ENCODE measurements around the gene ATF6.

The ATF6 gene

GRCh38 chr1:161910604-161911003 is 144.5 kb downstream of the ATF6 start:
- TF ChIP-seq POLR2AphosphoS5 (IDR thresholded peaks at IDR 0.05; ENCODE audit: borderline replicate concordance, low read depth, low read length) (no peak), FOXP2 (optimal IDR thresholded peaks at IDR 0.05; ENCODE audit: control extremely low read depth, extremely low read length, insufficient read depth) (no peak), EZH2 (IDR thresholded peaks at IDR 0.05) (no peak)
- DNase-seq (ENCODE audit: low read depth, low spot score): no peak
- peaks cover 14% of the 10 kb centered on the region for H3K36me3 ChIP-seq (ENCODE audit: insufficient read depth, low read length)
- no peak overlapping the region for H3K9ac ChIP-seq (ENCODE audit: insufficient read length)
- H3K4me3 ChIP-seq: no peak overlapping the region
- H3K27ac ChIP-seq: no peak overlapping the region
- no peaks in the 10 kb centered on the region for H3K9me3 ChIP-seq (ENCODE audit: low read depth, low read length)

- DNase-seq (ENCODE audit: low read depth, low spot score): no peak
- TF ChIP-seq POLR2AphosphoS5 (IDR thresholded peaks at IDR 0.05; ENCODE audit: borderline replicate concordance, low read depth, low read length) (no peak), EZH2 (IDR thresholded peaks at IDR 0.05) (no peak), FOXP2 (optimal IDR thresholded peaks at IDR 0.05; ENCODE audit: control extremely low read depth, extremely low read length, insufficient read depth) (no peak)
- Histone ChIP-seq H3K4me3 (no peak overlapping the region), H3K9ac (ENCODE audit: insufficient read length) (no peak overlapping the region), H3K27ac (no peak overlapping the region), H3K9me3 (ENCODE audit: low read depth, low read length) (no peaks in the 10 kb centered on the region), H3K36me3 (ENCODE audit: insufficient read depth, low read length) (peaks cover 19% of the 10 kb centered on the region)
Measured at GRCh38 chr1:161913482-161914140, 147.5 kb downstream of the ATF6 start.

DNA sequence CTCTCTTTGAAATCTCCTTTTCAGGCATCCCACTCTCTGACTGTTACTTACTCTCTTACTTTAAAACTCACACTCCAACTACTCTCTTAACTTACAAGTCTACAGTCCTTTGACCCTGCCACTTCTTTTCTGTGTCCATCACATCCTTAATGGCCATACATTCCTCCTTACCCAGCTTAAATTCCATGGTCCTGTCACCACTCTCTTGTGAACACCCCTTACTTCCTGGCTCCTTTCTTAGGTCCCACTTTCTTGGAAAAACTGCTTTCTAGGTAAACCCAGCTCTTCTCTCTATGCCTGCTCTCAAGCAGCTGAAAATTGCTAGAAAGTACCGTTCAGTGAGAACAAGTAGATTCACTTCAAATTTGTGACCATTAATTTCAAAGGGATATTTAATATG is 148.5 kb downstream of the ATF6 start:
- Histone ChIP-seq H3K36me3 (ENCODE audit: insufficient read depth, low read length) (peaks cover 19% of the 10 kb centered on the region), H3K27ac (no peak overlapping the region)
- DNase-seq (ENCODE audit: low read depth, low spot score): no peak

DNA sequence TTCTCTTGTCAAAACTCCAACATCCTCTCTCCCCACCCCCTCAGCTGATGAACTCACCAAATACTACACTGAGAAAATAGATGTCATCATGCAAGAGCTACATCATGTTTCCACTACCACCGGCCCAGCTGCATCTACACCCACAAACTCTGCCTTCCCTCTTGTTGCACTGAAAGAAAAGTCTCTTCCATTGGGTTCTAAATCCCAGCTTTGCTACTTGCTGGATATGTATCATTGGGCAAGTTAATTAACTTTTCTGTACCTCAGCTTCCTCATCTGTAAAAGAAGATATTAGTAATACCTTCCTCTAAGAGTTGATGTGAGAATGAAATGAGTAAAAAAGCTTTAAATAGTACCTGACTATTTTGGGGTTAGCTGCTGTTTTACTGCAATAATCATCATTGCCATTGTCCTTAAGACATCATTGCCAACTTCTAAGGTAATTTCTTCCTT is 149.0 kb downstream of the ATF6 start:
- H3K27ac ChIP-seq: no peak overlapping the region
- no peak overlapping the region for H3K9ac ChIP-seq (ENCODE audit: insufficient read length)
- TF ChIP-seq FOXP2 (optimal IDR thresholded peaks at IDR 0.05; ENCODE audit: control extremely low read depth, extremely low read length, insufficient read depth) (no peak), EZH2 (IDR thresholded peaks at IDR 0.05) (no peak), POLR2AphosphoS5 (IDR thresholded peaks at IDR 0.05; ENCODE audit: borderline replicate concordance, low read depth, low read length) (no peak)
- H3K36me3 ChIP-seq (ENCODE audit: insufficient read depth, low read length): peaks cover 19% of the 10 kb centered on the region
- no peaks in the 10 kb centered on the region for H3K9me3 ChIP-seq (ENCODE audit: low read depth, low read length)
- no peak for DNase-seq (ENCODE audit: low read depth, low spot score)
- no peak overlapping the region for H3K4me3 ChIP-seq

More for the DNA sequence above, 148.5 kb downstream of the ATF6 start:
- no peaks in the 10 kb centered on the region for H3K9me3 ChIP-seq (ENCODE audit: low read depth, low read length)
- no peak overlapping the region for H3K9ac ChIP-seq (ENCODE audit: insufficient read length)
- H3K4me3 ChIP-seq: no peak overlapping the region
- TF ChIP-seq EZH2 (IDR thresholded peaks at IDR 0.05) (no peak), FOXP2 (optimal IDR thresholded peaks at IDR 0.05; ENCODE audit: control extremely low read depth, extremely low read length, insufficient read depth) (no peak), POLR2AphosphoS5 (IDR thresholded peaks at IDR 0.05; ENCODE audit: borderline replicate concordance, low read depth, low read length) (no peak)

GRCh38 chr1:161915978-161916377 is 149.9 kb downstream of the ATF6 start:
- Histone ChIP-seq H3K36me3 (ENCODE audit: insufficient read depth, low read length) (peaks cover 19% of the 10 kb centered on the region), H3K4me3 (no peak overlapping the region), H3K9me3 (ENCODE audit: low read depth, low read length) (no peaks in the 10 kb centered on the region), H3K27ac (no peak overlapping the region), H3K9ac (ENCODE audit: insufficient read length) (no peak overlapping the region)
- DNase-seq (ENCODE audit: low read depth, low spot score): no peak
- TF ChIP-seq EZH2 (IDR thresholded peaks at IDR 0.05) (no peak), POLR2AphosphoS5 (IDR thresholded peaks at IDR 0.05; ENCODE audit: borderline replicate concordance, low read depth, low read length) (no peak)

DNA sequence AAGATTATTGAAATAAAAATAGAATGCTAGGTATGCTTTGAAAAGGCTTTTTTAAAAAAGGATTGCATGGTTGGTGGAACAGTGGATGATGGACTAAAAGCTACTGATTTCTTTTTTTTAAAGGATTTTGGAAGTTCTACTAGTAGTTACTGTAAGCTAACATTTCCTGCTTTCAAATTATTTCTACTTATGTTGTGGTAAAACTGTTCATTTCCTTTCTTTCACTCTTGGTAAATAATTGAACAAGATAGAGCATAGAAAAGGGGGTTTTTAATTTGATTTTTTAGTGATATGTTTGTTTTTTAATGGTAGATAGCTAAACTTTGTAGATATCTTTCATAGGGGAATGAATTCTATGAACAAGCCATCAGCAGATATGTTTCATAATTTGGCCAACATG is 153.1 kb downstream of the ATF6 start:
- Histone ChIP-seq H3K4me3 (no peak overlapping the region), H3K9ac (ENCODE audit: insufficient read length) (no peak overlapping the region), H3K36me3 (ENCODE audit: insufficient read depth, low read length) (peaks cover 5% of the 10 kb centered on the region), H3K9me3 (ENCODE audit: low read depth, low read length) (no peaks in the 10 kb centered on the region), H3K27ac (no peak overlapping the region)
- no peak for TF ChIP-seq FOXP2 (optimal IDR thresholded peaks at IDR 0.05; ENCODE audit: control extremely low read depth, extremely low read length, insufficient read depth)
- TF ChIP-seq POLR2AphosphoS5 (IDR thresholded peaks at IDR 0.05; ENCODE audit: borderline replicate concordance, low read depth, low read length): no peak
- TF ChIP-seq EZH2 (IDR thresholded peaks at IDR 0.05): no peak
- no peak for DNase-seq (ENCODE audit: low read depth, low spot score)

GRCh38 chr1:161921491-161921890 is 155.4 kb downstream of the ATF6 start:
- no peak for DNase-seq (ENCODE audit: low read depth, low spot score)
- Histone ChIP-seq H3K4me3 (no peak overlapping the region), H3K36me3 (ENCODE audit: insufficient read depth, low read length) (peaks cover 5% of the 10 kb centered on the region), H3K9ac (ENCODE audit: insufficient read length) (no peak overlapping the region), H3K9me3 (ENCODE audit: low read depth, low read length) (no peaks in the 10 kb centered on the region), H3K27ac (no peak overlapping the region)
- no peak for TF ChIP-seq FOXP2 (optimal IDR thresholded peaks at IDR 0.05; ENCODE audit: control extremely low read depth, extremely low read length, insufficient read depth)
- TF ChIP-seq POLR2AphosphoS5 (IDR thresholded peaks at IDR 0.05; ENCODE audit: borderline replicate concordance, low read depth, low read length): no peak
- TF ChIP-seq EZH2 (IDR thresholded peaks at IDR 0.05): no peak

DNA sequence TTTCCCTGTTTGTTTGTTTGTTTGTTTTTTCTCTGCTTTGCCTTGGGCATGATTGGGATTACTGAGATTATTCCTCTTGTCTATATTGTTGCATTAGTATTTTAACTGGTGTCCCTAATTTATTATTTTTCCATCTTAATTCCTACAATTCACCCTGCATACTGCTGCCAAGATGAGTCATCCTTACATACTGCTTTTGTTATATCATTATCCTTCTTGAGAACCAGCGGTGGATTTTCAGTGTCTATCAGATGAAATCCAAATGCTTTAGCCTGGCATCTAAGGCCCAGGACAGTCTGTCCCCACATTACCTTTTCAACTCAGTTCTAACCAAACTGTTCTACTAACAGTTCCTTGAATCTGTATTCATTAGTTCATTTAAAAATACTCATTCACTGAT is 155.9 kb downstream of the ATF6 start:
- H3K9me3 ChIP-seq (ENCODE audit: low read depth, low read length): no peaks in the 10 kb centered on the region
- no peak for DNase-seq (ENCODE audit: low read depth, low spot score)

GRCh38 chr1:161928056-161928455 is 161.9 kb downstream of the ATF6 start:
- Histone ChIP-seq H3K27ac (no peak overlapping the region), H3K9me3 (ENCODE audit: low read depth, low read length) (no peaks in the 10 kb centered on the region), H3K9ac (ENCODE audit: insufficient read length) (no peak overlapping the region), H3K4me3 (no peak overlapping the region), H3K36me3 (ENCODE audit: insufficient read depth, low read length) (no peaks in the 10 kb centered on the region)
- DNase-seq (ENCODE audit: low read depth, low spot score): no peak
- TF ChIP-seq FOXP2 (optimal IDR thresholded peaks at IDR 0.05; ENCODE audit: control extremely low read depth, extremely low read length, insufficient read depth) (no peak), POLR2AphosphoS5 (IDR thresholded peaks at IDR 0.05; ENCODE audit: borderline replicate concordance, low read depth, low read length) (no peak)

More for the DNA sequence above, 155.9 kb downstream of the ATF6 start:
- TF ChIP-seq EZH2 (IDR thresholded peaks at IDR 0.05) (no peak), POLR2AphosphoS5 (IDR thresholded peaks at IDR 0.05; ENCODE audit: borderline replicate concordance, low read depth, low read length) (no peak), FOXP2 (optimal IDR thresholded peaks at IDR 0.05; ENCODE audit: control extremely low read depth, extremely low read length, insufficient read depth) (no peak)
- H3K4me3 ChIP-seq: no peak overlapping the region
- H3K9ac ChIP-seq (ENCODE audit: insufficient read length): no peak overlapping the region
- no peak overlapping the region for H3K27ac ChIP-seq
- H3K36me3 ChIP-seq (ENCODE audit: insufficient read depth, low read length): peaks cover 2% of the 10 kb centered on the region
